Endothelial cell of umbilical vein (primary cell): ENCODE results near the gene PPP1R12C. TPM values are rescaled to one million over a fixed set of nuclear protein-coding genes. Genes with fewer than 3 reads are reported as not detected.

Experiments
- BruUV-seq: library from RNA; stranded (reverse); fragments of 400-500 nt; replicated peaks from 2 replicates; lab custom pipeline; 2021; lab: Mats Ljungman, UMichigan
- CTCF ChIA-PET: fragments of 300-600, 350-600 bp; sonication (Branson Sonifier 250); formaldehyde crosslinking; loops from one replicate; lab custom pipeline; 2021; ENCODE audit warnings: antibody characterized with exemption, inconsistent platforms; lab: Charles Lee
- POLR2A ChIA-PET: fragments of 300-600, 350-600 bp; sonication (Branson Sonifier 250); formaldehyde crosslinking; loops from one replicate; lab custom pipeline; 2021; ENCODE audit warnings: antibody characterized with exemption, inconsistent platforms; lab: Charles Lee
- DNase-seq: peaks from one replicate; pipeline ENCODE4 v3.0.0-alpha.2; 2011; ENCODE audit warnings: low read depth, low spot score
- FAIRE-seq: peaks from 2 replicates; lab custom pipeline; 2011; peaks lifted over from hg19 to GRCh38; lab: Jason Lieb, UNC
- H2AFZ ChIP-seq: 2 replicates; pipeline ENCODE4 v1.6.0; 2012; ENCODE audit warnings: low read depth, low read length, control low read depth, inconsistent platforms
- H3K27ac ChIP-seq: 2 replicates; pipeline ENCODE4 v1.5.1; 2011; ENCODE audit warnings: low read depth, mild to moderate bottlenecking, control low read depth, low read length, moderate library complexity; ENCODE audit not compliant: insufficient read depth
- H3K27me3 ChIP-seq, 2 experiments: 2 replicates each; pipeline versions ENCODE4 v1.6.0 to v1.6.1; 2011; ENCODE audit warnings: low read length in 2 of 2, mixed read lengths in 1 of 2; ENCODE audit not compliant: control insufficient read depth in 2 of 2, insufficient read depth in 2 of 2
- H3K36me3 ChIP-seq, 2 experiments: 2 replicates in 1 of 2; 3 replicates in 1 of 2; pipeline ENCODE4 v1.5.1; 2011; ENCODE audit warnings: low read length in 2 of 2, mild to moderate bottlenecking in 1 of 2, moderate library complexity in 1 of 2; ENCODE audit not compliant: control insufficient read depth in 2 of 2, insufficient read depth in 2 of 2; ENCODE audit errors: extremely low read depth in 1 of 2
- H3K4me1 ChIP-seq: 3 replicates; pipeline ENCODE4 v1.5.1; 2011; ENCODE audit warnings: mild to moderate bottlenecking, low read length; ENCODE audit not compliant: control insufficient read depth, insufficient read depth; ENCODE audit errors: extremely low read depth
- H3K4me2 ChIP-seq: 2 replicates; pipeline ENCODE4 v1.6.1; 2011; ENCODE audit warnings: low read length, control low read depth, mixed read lengths; ENCODE audit not compliant: insufficient read depth
- H3K4me3 ChIP-seq, 3 experiments: fragments of 200-600 bp in 1 of 3; sonication (generic), shearing (Covaris generic) in 1 of 3; replicated peaks in 1 of 3; 2 replicates each; pipeline ENCODE4 v1.5.1; 2011 to 2016; ENCODE audit warnings: control low read depth in 3 of 3, low read length in 3 of 3, mild to moderate bottlenecking in 2 of 3, inconsistent platforms in 1 of 3, low read depth in 1 of 3, moderate library complexity in 1 of 3; ENCODE audit not compliant: insufficient read depth in 1 of 3
- H3K79me2 ChIP-seq: 2 replicates; pipeline ENCODE4 v1.6.0; 2012; ENCODE audit warnings: low read length, inconsistent platforms; ENCODE audit not compliant: control insufficient read depth, insufficient read depth
- H3K9ac ChIP-seq: replicated peaks from 2 replicates; pipeline ENCODE3; 2011; ENCODE audit warnings: low read length, control low read depth; ENCODE audit not compliant: insufficient read depth; ENCODE audit errors: extremely low read depth
- H3K9me1 ChIP-seq: replicated peaks from 3 replicates; pipeline ENCODE4 v1.6.0; 2011; ENCODE audit warnings: mild to moderate bottlenecking, low read length; ENCODE audit not compliant: control insufficient read depth, insufficient read depth; ENCODE audit errors: extremely low read depth
- H3K9me3 ChIP-seq: replicated peaks from 2 replicates; pipeline ENCODE4 v1.5.1; 2012; ENCODE audit warnings: low read length, inconsistent platforms; ENCODE audit not compliant: control insufficient read depth, insufficient read depth
- H4K20me1 ChIP-seq: replicated peaks from 2 replicates; pipeline ENCODE3; 2011; ENCODE audit warnings: mild to moderate bottlenecking, low read length; ENCODE audit not compliant: control insufficient read depth, insufficient read depth; ENCODE audit errors: extremely low read depth
- CTCF ChIP-seq, 2 donors: IDR thresholded peaks; 1 replicate in 1 of 2; 2 replicates in 1 of 2; pipeline ENCODE4 v1.5.1; 2011; ENCODE audit warnings: low read length in 2 of 2, mild to moderate bottlenecking in 2 of 2, moderate library complexity in 2 of 2, control low read depth in 1 of 2, inconsistent platforms in 1 of 2, low read depth in 1 of 2; ENCODE audit not compliant: insufficient read depth in 1 of 2; ENCODE audit errors: extremely low read depth in 1 of 2
- EZH2 ChIP-seq: IDR thresholded peaks from 2 replicates; pipeline ENCODE4 v1.6.1; 2012; ENCODE audit warnings: borderline replicate concordance, low read depth, mild to moderate bottlenecking, moderate library complexity, low read length, inconsistent platforms; ENCODE audit not compliant: severe bottlenecking
- FOS ChIP-seq: IDR thresholded peaks from 2 replicates; pipeline ENCODE4 v1.6.1; 2011; ENCODE audit warnings: mild to moderate bottlenecking, low read length, moderate library complexity, borderline replicate concordance; ENCODE audit not compliant: insufficient read depth
- GATA2 ChIP-seq: IDR thresholded peaks from 2 replicates; pipeline ENCODE4 v1.7.0; 2011; ENCODE audit warnings: low read depth, mild to moderate bottlenecking, moderate library complexity, mixed read lengths, low read length; ENCODE audit not compliant: insufficient read length, insufficient read depth
- JUN ChIP-seq: IDR thresholded peaks from 2 replicates; pipeline ENCODE4 v1.6.1; 2011; ENCODE audit warnings: borderline replicate concordance, low read depth; ENCODE audit not compliant: insufficient read length, insufficient read depth
- MAX ChIP-seq: IDR thresholded peaks from 2 replicates; pipeline ENCODE4 v1.6.1; 2011; ENCODE audit not compliant: insufficient read depth, insufficient read length
- MYC ChIP-seq: IDR thresholded peaks from one replicate; pipeline ENCODE4 v1.6.1; 2011; ENCODE audit warnings: mild to moderate bottlenecking, low read depth, low read length
- POLR2A ChIP-seq: IDR thresholded peaks from 2 replicates; pipeline ENCODE4 v1.6.1; 2012; ENCODE audit warnings: low read depth, mild to moderate bottlenecking, control low read depth, low read length
- POLR2AphosphoS5 ChIP-seq: IDR thresholded peaks from 2 replicates; pipeline ENCODE4 v1.6.1; 2012; ENCODE audit warnings: low read depth, mild to moderate bottlenecking, control low read depth, low read length, moderate library complexity; ENCODE audit not compliant: insufficient read depth
- dilution Hi-C: fragments of 300-500 bp; cut with MboI; formaldehyde crosslinking; loops from one replicate; pipeline ENCODE4 v1.15.0; 2019; ENCODE audit warnings: low sequenced_read_pairs; ENCODE audit not compliant: extremely low pct_ligation_motif_present
- intact Hi-C: fragments of 100-400 bp; cut with micrococcal nuclease; formaldehyde crosslinking; loops from one replicate; pipeline ENCODE4 v1.10.0; 2022
- polyA plus RNA-seq, 4 experiments: library from polyadenylated mRNA; depleted of rRNA in 3 of 4; stranded (reverse) in 3 of 4; unstranded in 1 of 4; fragments of >200 nt; gene quantifications; 2 replicates each; pipeline versions ENCODE4 v1.2.1 to v1.2.3, GENCODE V29; 2011 to 2012; ENCODE audit warnings: missing spikeins in 1 of 4
- total RNA-seq: library from RNA; stranded (reverse); gene quantifications from 2 replicates; pipeline ENCODE4 v1.2.3, GENCODE V29; 2021

PPP1R12C gene
- total and polyA plus RNA-seq, 2 donors (not counting 3 experiments of a cell fraction or from before 2014, with no cell fraction given), result 69.5 to 149 TPM

- BruUV-seq, result no TSS peak
- TF ChIP-seq MAX (no peak), FOS (no peak), GATA2 (no peak), CTCF (IDR thresholded peaks at IDR 0.05; ENCODE audit: extremely low read depth in 1 of 2, insufficient read depth in 1 of 2, low read depth in 1 of 2, low read length in 2 of 2) (no peak), POLR2A (no peak), MYC (no peak), EZH2 (no peak), JUN (no peak), POLR2AphosphoS5 (no peak)
- peak within 1 kb of the TSS in 2 of 3 experiments; percentile 25 to 52 for H3K4me3 ChIP-seq
- H3K9me1 ChIP-seq, result no peaks in the 10 kb centered on the region
- dilution Hi-C loops (no loop called here), intact Hi-C loops (loop anchor here (1.0 to 5.0 kb wide), 4 partner anchors 51 to 439 kb away; partner anchors contain the start of genes KMT5C, PPP6R1 and ZNF865)
- no peaks in the 10 kb centered on the region for H3K4me1 ChIP-seq
- no peaks in the 10 kb centered on the region for H4K20me1 ChIP-seq
- H3K27ac ChIP-seq, result no peak within 1 kb of the TSS
- POLR2A ChIA-PET, result no interaction called here
- DNase-seq (peak; percentile 97), FAIRE-seq (peak; percentile 99)
- H2AFZ ChIP-seq, result peak within 1 kb of the TSS; percentile 74
- H3K36me3 ChIP-seq, result no peaks in the 10 kb centered on the region
- H3K79me2 ChIP-seq, result no peaks in the 10 kb centered on the region
- peak within 1 kb of the TSS; percentile 36 for H3K4me2 ChIP-seq
- H3K9ac ChIP-seq, result no peak within 1 kb of the TSS
- no peaks in the 10 kb centered on the region for H3K9me3 ChIP-seq
- CTCF ChIA-PET, result interaction anchor here (0.6 to 1.9 kb wide), 17 partner anchors 9 to 301 kb away, joined by 3 to 16 read pairs (median 4); partner anchors contain the start of genes PPP1R12C, PPP6R1, SYT5 and TNNI3
- peaks cover 8 to 15% of the 10 kb centered on the region in 2 experiments for H3K27me3 ChIP-seq
Observed at GRCh38 chr19:55166530-55167268, 49.3 kb upstream of the PPP1R12C start, which contains the start of gene DNAAF3. Gene DNAAF3, minus strand, starts transcription at chr19:55166613. Its CDS starts 200 bp downstream, at chr19:55166413.
